ENCODE data around the gene ZNF724. TPM values are rescaled to one million over a fixed set of nuclear protein-coding genes. Genes with fewer than 3 reads are reported as not detected.

Gene ZNF724
- total and polyA plus RNA-seq, 2 of the 8 experiments (the other 6 are each of a cell fraction or from before 2014, with no cell fraction given) = 8.7 to 67.2 TPM

GRCh38 chr19:23259961-23260360 is 9.8 kb upstream of the ZNF724 start:
- FAIRE-seq (no peak), DNase-seq (ENCODE audit: low read depth in 1 of 2, low spot score in 2 of 2) (no peak)
- H2BK120ac ChIP-seq (replicated peaks; ENCODE audit: low read depth, low read length) = no peak overlapping the region
- H4K91ac ChIP-seq (replicated peaks; ENCODE audit: insufficient read length, low read length) = no peak overlapping the region
- no peaks in the 10 kb centered on the region for H3K4me1 ChIP-seq (replicated peaks in 1 of 4; ENCODE audit: control insufficient read depth in 3 of 4, insufficient read depth in 4 of 4, low read length in 3 of 4)
- no peak overlapping the region for H2BK12ac ChIP-seq (ENCODE audit: low read depth, low read length)
- H4K5ac ChIP-seq (ENCODE audit: insufficient read length, low read depth, low read length) = no peak overlapping the region
- no peak overlapping the region for H3K27ac ChIP-seq (ENCODE audit: low read depth, low read length)
- peaks cover 2% of the 10 kb centered on the region; the same call in 1 of the 2 replicates for H3K79me1 ChIP-seq (ENCODE audit: low read depth, low read length)
- no peaks in the 10 kb centered on the region for H3K27me3 ChIP-seq (replicated peaks in 1 of 4; ENCODE audit: control insufficient read depth in 3 of 4, extremely low read depth in 1 of 4, insufficient read depth in 3 of 4, low read length in 3 of 4)
- ChIA-PET POLR2A (ENCODE audit: partially characterized antibody) (interaction anchor here (0.6 to 21.9 kb wide), 5 partner anchors 5 to 26 kb away, joined by 3 to 383 read pairs (median 5); partner anchors contain the start of gene ZNF724), CTCF (ENCODE audit: partially characterized antibody) (interaction anchor here (0.5 to 1.0 kb wide), 2 partner anchors 9 to 19 kb away, joined by 3 read pairs; no protein-coding TSS in a partner anchor)
- H3K23ac ChIP-seq (ENCODE audit: insufficient read length) = no peak overlapping the region
- H4K20me1 ChIP-seq (replicated peaks in 1 of 2; ENCODE audit: control insufficient read depth in 1 of 2, insufficient read depth in 2 of 2, low read length in 2 of 2) = peaks cover 3 to 14% of the 10 kb centered on the region in 2 experiments
- peaks cover 9 to 62% (median 42%) of the 10 kb centered on the region in 4 experiments; a peak in 7 of 8 replicates for H3K36me3 ChIP-seq (ENCODE audit: control insufficient read depth in 2 of 4, insufficient read depth in 4 of 4, low read length in 3 of 4)
- H4K8ac ChIP-seq (ENCODE audit: extremely low read depth, insufficient read depth, low read length) = no peak overlapping the region
- H2AFZ ChIP-seq (ENCODE audit: low read length) = no peak overlapping the region
- H3K4me3 ChIP-seq (ENCODE audit: extremely low read depth in 1 of 4, insufficient read depth in 2 of 4, low read depth in 3 of 4, low read length in 4 of 4) = no peak overlapping the region
- H2BK15ac ChIP-seq (ENCODE audit: low read length) = no peak overlapping the region
- no peak overlapping the region for H3K56ac ChIP-seq (replicated peaks; ENCODE audit: insufficient read length, low read depth, low read length)
- H3K4ac ChIP-seq (replicated peaks; ENCODE audit: insufficient read length, low read depth, low read length) = no peak overlapping the region
- no peak overlapping the region for H3K18ac ChIP-seq (ENCODE audit: extremely low read depth, low read length)
- no peaks in the 10 kb centered on the region for H3K9me3 ChIP-seq (ENCODE audit: insufficient read depth in 2 of 2, low read depth in 1 of 2, low read length in 1 of 2)
- WGBS, 2 experiments (ENCODE audit: extremely low coverage in 1 of 2, insufficient coverage in 1 of 2, insufficient read length in 1 of 2, insufficient replicate concordance in 2 of 2, low coverage in 1 of 2, low lambda C conversion rate in 2 of 2, missing lambda C conversion rate in 1 of 2) = 85% methylated on average over 2 of the region's 2 CpGs; no CpG with 5 or more reads in 1 of the 2 experiments
- H2BK20ac ChIP-seq (ENCODE audit: low read length) = no peak overlapping the region
- H3K4me2 ChIP-seq (ENCODE audit: insufficient read depth in 1 of 2, low read depth in 2 of 2, low read length in 2 of 2) = no peak overlapping the region
- no peak overlapping the region for H2BK5ac ChIP-seq (ENCODE audit: low read depth, low read length)
- H3K14ac ChIP-seq (ENCODE audit: insufficient read length) = no peak overlapping the region
- peaks cover 0 to 3% of the 10 kb centered on the region in 2 experiments; a peak in 1 of 4 replicates for H3K79me2 ChIP-seq (ENCODE audit: control insufficient read depth in 1 of 2, insufficient read depth in 2 of 2, low read length in 2 of 2)
- H2AK5ac ChIP-seq (ENCODE audit: low read depth, low read length) = no peak overlapping the region
- H3K23me2 ChIP-seq (ENCODE audit: low read depth, low read length) = no peaks in the 10 kb centered on the region
- no peak overlapping the region for H3K9ac ChIP-seq (replicated peaks in 1 of 4; ENCODE audit: extremely low read depth in 1 of 4, low read depth in 3 of 4, low read length in 3 of 4)
- TF ChIP-seq JUND (IDR thresholded peaks at IDR 0.05; ENCODE audit: low read length) (no peak), SIRT6 (IDR thresholded peaks at IDR 0.05; ENCODE audit: low read length) (no peak), CTBP2 (IDR thresholded peaks at IDR 0.05; ENCODE audit: borderline replicate concordance, insufficient read depth, insufficient read length, low read length) (no peak), POU5F1 (IDR thresholded peaks at IDR 0.05; ENCODE audit: low read depth, low read length) (no peak), MAFK (IDR thresholded peaks at IDR 0.05; ENCODE audit: low read depth, low read length) (no peak), PHF8 (conservative IDR thresholded peaks at IDR 0.05; ENCODE audit: low read depth, low read length) (no peak), SUZ12 (IDR thresholded peaks at IDR 0.05; ENCODE audit: low read length) (no peak), KDM4A (IDR thresholded peaks at IDR 0.05; ENCODE audit: low read depth, low read length, severe bottlenecking) (no peak), FOSL1 (IDR thresholded peaks at IDR 0.05; ENCODE audit: insufficient read depth, low read depth, low read length) (no peak), TBP (IDR thresholded peaks at IDR 0.05; ENCODE audit: low read depth, low read length) (no peak), SP1 (IDR thresholded peaks at IDR 0.05; ENCODE audit: low read depth, low read length) (no peak), GABPA (IDR thresholded peaks at IDR 0.05; ENCODE audit: borderline replicate concordance, insufficient read depth, low read length) (no peak), SIX5 (IDR thresholded peaks at IDR 0.05; ENCODE audit: low read depth, low read length) (no peak), CHD1 (IDR thresholded peaks at IDR 0.05; ENCODE audit: low read depth, low read length) (no peak), SIN3A (conservative IDR thresholded peaks at IDR 0.05 in 1 of 2, IDR thresholded peaks at IDR 0.05 in 1 of 2; ENCODE audit: low read depth in 1 of 2, low read length in 2 of 2) (no peak)

Measured in H1 (cell line).